NT2/D1 (cell line): ENCODE results near the gene SYT12.

Experiments used
- SUZ12 ChIP-seq: IDR thresholded peaks from 2 replicates; pipeline ENCODE4 v1.6.1; 2011; ENCODE audit not compliant: insufficient read length, insufficient read depth; ENCODE audit errors: extremely low read depth
- YY1 ChIP-seq: IDR thresholded peaks from 2 replicates; pipeline ENCODE4 v1.6.1; 2011; ENCODE audit not compliant: insufficient read length, insufficient read depth
- ZNF274 ChIP-seq: IDR thresholded peaks from 2 replicates; pipeline ENCODE4 v1.6.1; 2011; ENCODE audit warnings: mild to moderate bottlenecking, low read depth, low read length

- TF ChIP-seq ZNF274 (no peak), YY1 (no peak), SUZ12 (no peak)
Measured at GRCh38 chr11:67045314-67045713, 22.4 kb downstream of the SYT12 start.
